ENCODE data around the gene SPECC1.
"Not testable (repeated sequence)": the region's sequence is repeated elsewhere in the genome, so short reads cannot be mapped to it uniquely, and the experiment has no call there.

SPECC1 gene

GRCh38 chr17:20280851-20281250, 271.7 kb downstream of the SPECC1 start:
- DNase-seq: peak; percentile 81 to 83

GRCh38 chr17:20281860-20282259, 272.7 kb downstream of the SPECC1 start:
- DNase-seq: peak; percentile 98

DNA sequence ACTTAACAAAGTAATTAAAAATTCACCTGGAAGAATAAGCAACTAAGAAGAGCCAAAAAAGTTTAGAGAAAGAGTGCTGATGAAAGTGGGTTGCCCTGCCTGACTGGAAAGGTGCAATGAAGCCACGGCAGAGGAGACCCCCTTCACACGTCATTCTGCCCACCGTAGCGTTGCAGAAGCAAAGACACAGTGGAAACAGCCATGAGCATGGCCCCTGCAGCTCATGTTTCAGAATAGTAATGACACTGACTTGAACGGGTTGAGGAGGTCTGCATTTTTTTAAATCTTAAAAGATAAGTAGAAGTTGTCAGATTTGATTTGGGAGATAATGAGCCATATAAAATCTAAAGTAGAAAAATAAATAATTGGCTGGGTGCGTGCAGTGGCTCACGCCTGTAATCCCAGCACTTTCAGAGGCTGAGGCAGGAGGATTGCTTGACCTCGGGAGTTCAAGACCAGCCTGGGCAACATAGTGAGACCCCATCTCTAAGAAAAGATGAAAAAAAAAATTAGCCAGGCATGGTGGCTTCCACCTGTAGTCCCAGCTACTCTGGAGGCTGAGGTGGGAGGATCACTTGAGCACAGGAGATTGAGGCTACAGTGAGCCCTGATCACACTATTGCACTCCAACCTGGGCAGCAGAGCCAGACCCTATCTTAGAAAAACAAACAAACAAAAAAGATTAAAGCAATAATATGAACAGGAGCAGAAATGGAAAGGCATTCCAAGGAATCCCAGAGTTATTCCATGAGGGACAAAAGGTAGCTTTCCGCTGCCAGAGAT, 273.6 kb downstream of the SPECC1 start:
- DNase-seq: no peak

- no peak for DNase-seq
Observed at GRCh38 chr17:20284022-20284421, 274.9 kb downstream of the SPECC1 start.

GRCh38 chr17:20284570-20285295, 275.6 kb downstream of the SPECC1 start:
- no peak for DNase-seq

GRCh38 chr17:20289984-20290383, 280.8 kb downstream of the SPECC1 start:
- no peak for DNase-seq

- DNase-seq: no peak
Observed at GRCh38 chr17:20291853-20292252, 282.7 kb downstream of the SPECC1 start.

- no peak for DNase-seq
Observed at GRCh38 chr17:20293501-20293900, 284.3 kb downstream of the SPECC1 start.

- no peak for DNase-seq
Observed at GRCh38 chr17:20294120-20294519, 285.0 kb downstream of the SPECC1 start.

DNA sequence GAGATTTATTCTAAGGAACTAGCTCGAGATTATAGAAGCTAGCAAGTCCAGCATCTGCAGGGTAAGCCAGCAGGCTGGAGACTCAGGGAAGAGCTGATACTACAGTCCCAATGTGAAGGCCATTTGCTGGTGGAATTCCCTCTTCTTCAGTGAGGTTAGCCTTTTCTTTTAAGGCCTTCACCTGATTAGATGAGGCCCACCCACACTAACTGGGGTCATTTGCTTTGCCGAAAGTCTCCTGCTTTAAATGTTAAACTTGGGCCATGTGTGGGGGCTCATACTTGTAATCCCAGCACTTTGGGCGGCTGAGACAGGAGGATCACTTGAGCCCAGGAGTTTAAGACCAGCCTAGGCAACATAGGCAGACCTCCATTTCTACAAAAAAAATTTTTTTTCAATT, 289.9 kb downstream of the SPECC1 start:
- no peak for DNase-seq

GRCh38 chr17:20300436-20300934, 291.3 kb downstream of the SPECC1 start:
- no peak for DNase-seq

DNA sequence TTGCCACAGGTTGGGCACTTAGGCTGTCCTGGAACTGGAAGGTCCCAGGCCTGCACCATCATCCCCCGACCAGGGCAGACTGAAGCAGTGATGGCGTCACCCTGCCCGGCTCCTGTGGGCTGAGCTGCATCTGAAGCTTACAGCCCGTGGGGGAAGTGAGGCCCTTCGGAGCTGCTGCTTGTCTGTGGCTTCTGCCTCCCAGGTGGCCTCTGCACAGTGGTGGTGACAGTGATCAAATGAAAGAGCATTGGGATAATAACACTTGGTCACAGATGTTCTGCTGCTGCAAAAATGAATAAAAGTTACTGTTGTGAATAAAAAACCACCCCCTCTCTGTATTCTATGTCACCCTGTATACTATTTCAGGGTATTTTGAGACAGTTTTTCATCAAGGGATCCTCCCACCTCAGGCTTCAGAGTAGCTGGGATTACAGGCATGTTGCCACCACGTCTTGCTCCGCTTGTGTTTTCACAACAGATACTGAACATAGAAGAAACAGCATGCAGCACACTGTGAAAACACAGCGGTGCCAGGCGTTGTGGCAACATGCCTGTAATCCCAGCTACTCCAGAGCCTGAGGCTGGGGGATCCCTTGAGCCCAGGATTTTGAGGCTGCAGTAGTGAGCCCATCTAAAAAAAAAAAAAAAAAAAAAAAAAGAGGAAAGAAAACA, 293.2 kb downstream of the SPECC1 start:
- DNase-seq: no peak

- no peak for DNase-seq
Observed at GRCh38 chr17:20304961-20305360, 295.8 kb downstream of the SPECC1 start.

DNA sequence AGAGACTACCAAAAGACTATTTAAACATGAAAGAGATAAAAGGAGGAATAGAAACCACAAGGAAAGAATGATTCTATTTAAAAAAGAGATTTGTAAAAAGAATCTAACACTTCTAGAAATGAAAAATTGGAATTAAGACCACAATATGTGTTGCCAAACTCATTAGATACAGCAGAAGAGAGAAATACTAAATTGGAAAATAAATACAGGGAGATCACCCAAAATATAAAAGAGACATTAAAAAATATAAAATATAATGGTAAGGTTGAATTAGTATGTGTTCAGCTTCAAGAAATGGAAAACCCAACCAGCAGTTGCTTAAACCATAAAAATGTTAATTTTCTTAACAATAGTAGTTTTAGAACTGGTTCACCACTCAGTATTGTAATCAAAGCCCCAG, 297.8 kb downstream of the SPECC1 start:
- no peak for DNase-seq

- peak; percentile 36 to 71 for DNase-seq
Observed at GRCh38 chr17:20307326-20307910, 298.3 kb downstream of the SPECC1 start.

GRCh38 chr17:20310481-20310880, 301.3 kb downstream of the SPECC1 start:
- DNase-seq: no peak

DNA sequence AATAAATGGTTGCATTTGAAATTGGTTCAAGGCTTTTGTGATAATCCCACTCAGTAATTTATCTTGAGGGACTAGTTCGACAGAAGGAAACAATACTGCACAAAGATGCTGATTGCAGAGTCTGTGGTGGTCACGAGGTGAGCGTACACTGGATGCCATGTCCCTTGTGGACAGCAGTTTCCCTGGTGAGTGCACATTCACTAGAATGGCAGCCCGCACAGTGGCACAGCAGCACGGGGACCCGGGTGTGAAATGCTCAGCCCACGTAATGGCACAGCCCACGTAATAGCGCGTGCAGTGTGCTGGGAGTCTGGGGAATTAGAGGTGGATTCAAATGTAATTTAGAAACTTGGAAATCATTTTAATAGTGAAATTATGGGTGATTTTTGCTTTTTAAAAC, 304.1 kb downstream of the SPECC1 start:
- DNase-seq: no peak

DNA sequence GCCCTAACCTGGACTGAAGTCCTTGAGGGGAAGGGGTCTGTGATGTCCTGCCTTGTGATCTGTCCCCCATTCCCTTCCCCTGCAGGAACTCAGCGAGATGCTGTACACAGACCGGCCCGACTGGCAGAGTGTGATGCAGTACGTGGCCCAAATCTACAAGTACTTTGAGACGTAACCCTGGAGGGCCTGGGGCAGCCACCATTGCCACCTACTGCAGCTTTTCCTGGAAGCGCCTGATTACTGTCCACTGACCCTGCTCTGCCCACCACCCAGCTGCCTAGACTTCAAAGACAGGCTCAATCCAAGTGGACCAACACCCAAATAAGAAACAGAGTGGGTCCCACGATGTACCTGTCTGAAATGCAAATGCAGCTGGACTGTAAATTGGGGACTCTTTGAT, 304.7 kb downstream of the SPECC1 start:
- no peak for DNase-seq

DNA sequence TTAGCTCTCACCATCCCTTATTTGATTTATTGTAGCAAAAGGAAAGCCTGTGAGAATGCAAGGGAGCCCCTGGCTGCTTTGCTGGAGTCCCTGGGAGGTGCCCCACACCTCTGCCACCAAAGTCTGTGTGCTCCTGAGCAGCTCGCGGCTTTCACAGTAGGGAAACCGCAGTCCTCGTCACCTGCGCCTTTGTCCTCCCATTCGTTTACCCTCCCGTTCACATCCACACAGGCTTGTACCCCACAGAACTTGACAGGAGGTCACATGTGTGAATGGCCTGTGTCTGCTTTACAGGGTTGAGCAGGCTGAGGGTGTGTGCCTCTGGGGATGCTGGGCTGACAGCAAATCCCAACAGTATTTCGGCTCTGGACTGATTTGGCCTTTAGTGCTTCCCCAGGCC, 305.7 kb downstream of the SPECC1 start:
- no peak for DNase-seq

DNA sequence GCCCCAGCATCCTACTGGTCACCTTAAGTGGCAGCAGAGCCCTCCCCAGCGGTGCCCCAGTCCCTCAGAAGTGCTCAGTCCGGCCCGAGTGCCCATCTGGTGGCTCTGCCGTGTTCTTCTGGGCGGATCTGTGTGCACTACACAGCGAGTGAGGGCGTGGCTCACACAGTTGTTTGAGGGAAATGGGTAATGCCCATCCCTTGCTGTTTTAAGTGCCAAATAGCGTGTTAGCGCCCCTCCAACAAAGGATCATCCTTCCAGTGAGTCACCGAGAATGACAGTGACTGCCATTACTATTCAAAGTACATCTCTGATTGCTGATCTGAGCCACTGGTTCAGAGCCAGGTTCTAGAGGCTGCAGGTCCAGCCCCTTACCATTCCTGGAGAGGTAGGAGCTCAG, 306.2 kb downstream of the SPECC1 start:
- no peak for DNase-seq

GRCh38 chr17:20315821-20316220, 306.7 kb downstream of the SPECC1 start:
- no peak for DNase-seq

GRCh38 chr17:20320535-20321229, 311.5 kb downstream of the SPECC1 start:
- DNase-seq: peak; percentile 50 to 77

DNA sequence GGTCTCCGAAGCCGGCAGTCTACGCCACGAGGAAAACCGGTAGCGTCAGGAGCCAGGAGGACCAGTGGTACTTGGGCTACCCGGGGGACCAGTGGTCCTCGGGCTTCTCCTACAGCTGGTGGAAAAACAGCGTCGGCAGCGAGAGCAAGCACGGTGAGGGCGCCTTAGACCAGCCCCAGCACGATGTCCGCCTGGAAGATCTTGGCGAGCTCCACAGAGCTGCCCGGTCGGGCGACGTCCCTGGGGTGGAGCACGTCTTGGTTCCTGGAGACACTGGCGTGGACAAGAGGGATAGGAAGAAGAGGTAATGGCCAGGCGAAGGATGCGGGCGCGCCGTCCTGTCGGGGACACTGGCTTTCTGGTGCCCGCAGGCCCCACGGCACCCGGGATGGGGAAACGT, 312.2 kb downstream of the SPECC1 start:
- DNase-seq: not testable (repeated sequence)
